Prostate gland (tissue), 2 donors: ENCODE data around the gene IGF1.

Experiments used
- CTCF ChIP-seq, 4 experiments: fragments of 200-600 bp in 2 of 4; fragments of 450-650 bp in 2 of 4; sonication (generic) in 2 of 4; IDR thresholded peaks; 1 replicate in 3 of 4; 2 replicates in 1 of 4; pipeline ENCODE4 v1.5.1; 2016 to 2019; ENCODE audit warnings: antibody characterized with exemption in 4 of 4, mild to moderate bottlenecking in 2 of 4, moderate library complexity in 2 of 4
- POLR2A ChIP-seq: fragments of 450-650 bp; IDR thresholded peaks from one replicate; pipeline ENCODE4 v1.6.1; 2016; ENCODE audit warnings: antibody characterized with exemption, mild to moderate bottlenecking
- POLR2AphosphoS5 ChIP-seq: sonication (generic); formaldehyde crosslinking; IDR thresholded peaks from one replicate; pipeline ENCODE4 v1.6.1; 2017; ENCODE audit warnings: antibody characterized with exemption

- TF ChIP-seq CTCF (IDR thresholded peaks at IDR 0.05) (no peak), POLR2A (no peak), POLR2AphosphoS5 (no peak)
Observed at GRCh38 chr12:102498471-102498870, 18.1 kb upstream of the IGF1 start.
